ENCODE measurements around the gene DUS1L.
A peak's percentile ranks its signal among the peaks of the same experiment; 100 is the strongest.

DUS1L gene

DNA sequence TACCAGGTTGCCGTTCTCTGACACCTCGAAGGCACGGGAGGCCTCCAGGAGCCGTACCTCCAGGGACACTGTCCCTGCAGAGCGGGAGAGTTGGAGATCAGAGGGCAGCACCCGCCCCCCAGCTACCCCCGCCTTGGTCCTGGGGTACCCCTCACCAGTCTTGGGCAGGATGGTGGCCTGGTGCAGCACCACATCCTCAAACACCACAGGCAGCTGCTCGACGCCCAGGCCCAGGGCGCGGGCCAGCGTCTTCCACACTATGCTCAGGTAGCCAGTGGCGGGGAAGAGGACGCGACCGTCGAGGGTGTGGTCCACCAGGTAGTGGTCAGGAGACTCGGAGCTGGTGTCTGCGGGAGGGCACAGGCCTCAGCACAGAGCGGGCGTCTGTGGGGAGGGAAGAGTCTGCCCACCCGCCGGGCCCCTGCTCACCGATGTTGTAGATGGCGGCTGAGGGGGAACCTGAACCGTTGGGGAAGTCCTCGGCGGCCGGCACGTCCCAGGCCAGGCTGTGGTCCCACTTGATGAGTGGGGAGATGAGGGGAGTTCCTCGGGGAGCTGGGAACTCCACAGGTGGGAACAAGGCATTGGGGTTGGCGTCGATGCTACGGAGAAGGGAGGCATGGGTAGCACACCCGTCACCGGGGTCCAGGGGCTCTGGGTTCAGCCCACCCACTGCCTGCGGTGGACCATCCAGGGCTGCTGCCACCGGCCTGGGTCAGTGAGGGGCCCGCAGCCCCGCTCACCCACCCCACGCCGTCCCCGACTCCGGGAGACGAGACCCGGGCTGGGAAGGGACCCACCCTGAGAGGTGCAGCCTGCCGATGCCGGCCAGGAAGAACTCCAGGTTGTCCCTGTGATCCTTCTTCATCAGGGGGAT lies 22.6 kb upstream of the DUS1L start:
- Histone ChIP-seq H3K4me3 (replicated peaks; ENCODE audit: low read depth, low read length) (no peak overlapping the region), H3K36me3 (ENCODE audit: control insufficient read depth, insufficient read depth, low read length) (peaks cover 70% of the 10 kb centered on the region), H3K27me3 (replicated peaks; ENCODE audit: control insufficient read depth, insufficient read depth, low read length) (no peaks in the 10 kb centered on the region)
- TF ChIP-seq, protein P1, sequence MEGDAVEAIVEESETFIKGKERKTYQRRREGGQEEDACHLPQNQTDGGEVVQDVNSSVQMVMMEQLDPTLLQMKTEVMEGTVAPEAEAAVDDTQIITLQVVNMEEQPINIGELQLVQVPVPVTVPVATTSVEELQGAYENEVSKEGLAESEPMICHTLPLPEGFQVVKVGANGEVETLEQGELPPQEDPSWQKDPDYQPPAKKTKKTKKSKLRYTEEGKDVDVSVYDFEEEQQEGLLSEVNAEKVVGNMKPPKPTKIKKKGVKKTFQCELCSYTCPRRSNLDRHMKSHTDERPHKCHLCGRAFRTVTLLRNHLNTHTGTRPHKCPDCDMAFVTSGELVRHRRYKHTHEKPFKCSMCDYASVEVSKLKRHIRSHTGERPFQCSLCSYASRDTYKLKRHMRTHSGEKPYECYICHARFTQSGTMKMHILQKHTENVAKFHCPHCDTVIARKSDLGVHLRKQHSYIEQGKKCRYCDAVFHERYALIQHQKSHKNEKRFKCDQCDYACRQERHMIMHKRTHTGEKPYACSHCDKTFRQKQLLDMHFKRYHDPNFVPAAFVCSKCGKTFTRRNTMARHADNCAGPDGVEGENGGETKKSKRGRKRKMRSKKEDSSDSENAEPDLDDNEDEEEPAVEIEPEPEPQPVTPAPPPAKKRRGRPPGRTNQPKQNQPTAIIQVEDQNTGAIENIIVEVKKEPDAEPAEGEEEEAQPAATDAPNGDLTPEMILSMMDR (IDR thresholded peaks at IDR 0.05; ENCODE audit: insufficient read depth, low read length, poor library complexity, severe bottlenecking) = no peak
- DNase-seq (ENCODE audit: extremely low read depth, insufficient read length) = no peak

DNA sequence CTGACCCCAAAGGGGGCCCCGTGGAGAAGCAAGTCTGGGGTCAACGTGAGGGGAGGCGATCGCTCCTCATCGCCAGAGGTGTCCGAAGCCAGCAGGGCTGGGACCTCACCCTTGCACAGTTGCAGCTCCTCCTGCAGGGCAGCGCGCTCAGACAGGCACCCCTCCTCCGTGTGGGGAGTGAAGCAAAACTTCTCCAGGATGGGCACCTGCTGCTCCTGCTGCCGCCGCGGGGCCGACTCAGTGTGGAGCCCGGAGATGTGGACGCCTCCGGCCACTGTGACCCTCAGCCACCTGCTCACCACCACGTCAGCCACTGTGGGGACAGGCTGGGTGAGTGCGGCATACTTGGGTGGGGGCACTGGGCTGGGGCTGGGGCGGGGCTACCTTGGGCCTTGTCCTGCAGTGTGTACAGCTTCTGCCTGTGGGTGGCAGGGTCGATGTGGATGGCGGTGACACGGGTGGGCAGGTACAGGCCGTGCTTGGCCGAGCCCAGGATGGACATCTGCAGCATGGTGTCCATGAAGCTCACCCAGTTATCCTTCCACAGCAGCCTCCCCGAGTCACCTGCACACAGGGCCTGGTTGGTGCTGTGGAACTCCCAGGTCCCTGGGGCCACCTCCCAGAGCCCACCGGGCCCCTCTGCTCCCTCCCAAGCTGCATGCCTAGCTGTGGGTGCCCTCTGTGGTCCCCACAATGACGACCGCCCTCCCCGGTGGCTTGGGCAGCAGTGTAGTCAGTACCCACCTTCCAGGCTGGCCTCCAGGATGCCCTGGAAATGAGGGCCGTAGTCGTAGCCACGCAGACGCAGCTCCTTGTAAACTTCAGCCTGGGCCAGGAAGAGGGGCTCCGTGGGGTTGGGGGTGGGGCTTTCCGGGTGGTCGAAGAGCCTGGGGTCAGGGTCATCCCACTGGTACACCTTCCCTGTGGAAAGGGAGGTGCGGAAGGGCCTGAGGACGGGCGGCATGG lies 21.6 kb upstream of the DUS1L start:
- H3K4me3 ChIP-seq (replicated peaks; ENCODE audit: low read depth, low read length) = no peak overlapping the region
- peaks cover 74% of the 10 kb centered on the region for H3K36me3 ChIP-seq (ENCODE audit: control insufficient read depth, insufficient read depth, low read length)
- TF ChIP-seq, protein P1 (IDR thresholded peaks at IDR 0.05; ENCODE audit: insufficient read depth, low read length, poor library complexity, severe bottlenecking) = no peak
- DNase-seq (ENCODE audit: extremely low read depth, insufficient read length) = peak; percentile 22
- no peaks in the 10 kb centered on the region for H3K27me3 ChIP-seq (replicated peaks; ENCODE audit: control insufficient read depth, insufficient read depth, low read length)

DNA sequence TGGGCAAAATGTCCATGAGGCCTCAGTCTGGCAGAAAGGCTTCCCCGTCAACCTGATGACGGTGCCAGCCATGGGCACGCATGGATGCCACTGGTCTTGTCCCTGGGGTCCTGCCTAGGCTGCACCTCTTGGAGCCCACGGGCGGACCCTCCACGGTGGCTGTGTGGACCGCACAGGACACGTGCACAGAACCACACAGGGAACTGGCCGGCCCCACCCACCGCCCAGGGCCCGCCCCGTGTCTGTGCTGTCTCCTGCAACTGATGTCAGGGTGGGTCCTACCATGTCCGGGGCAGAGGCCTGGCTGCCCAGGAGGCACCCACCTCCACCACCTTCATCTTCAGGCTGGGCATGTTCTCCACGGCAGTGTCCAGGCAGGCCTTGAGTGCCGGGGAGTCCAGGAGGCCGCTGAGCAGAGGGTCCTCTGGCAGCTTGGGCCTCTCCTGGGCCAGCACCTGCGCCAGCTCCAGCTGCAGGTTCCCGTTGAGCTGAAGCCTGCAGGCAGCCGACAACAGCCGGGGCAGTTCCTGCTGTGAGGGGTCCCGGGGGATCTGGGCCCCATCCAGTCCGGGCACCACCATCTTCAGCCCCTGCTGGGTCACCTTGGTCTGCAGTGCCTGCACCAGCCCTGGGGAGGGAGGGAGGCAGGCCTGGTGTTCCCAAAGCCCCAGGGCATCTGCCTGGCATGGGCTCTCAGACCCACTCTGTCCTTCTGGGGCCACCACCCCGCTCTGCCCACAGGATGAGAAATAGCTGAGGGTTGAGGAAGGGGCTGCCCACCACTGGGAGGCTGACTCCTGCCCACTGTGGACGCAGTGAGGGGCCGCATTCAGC lies 20.5 kb upstream of the DUS1L start:
- peaks cover 70% of the 10 kb centered on the region for H3K36me3 ChIP-seq (ENCODE audit: control insufficient read depth, insufficient read depth, low read length)
- no peak overlapping the region for H3K4me3 ChIP-seq (replicated peaks; ENCODE audit: low read depth, low read length)
- TF ChIP-seq, protein P1 (IDR thresholded peaks at IDR 0.05; ENCODE audit: insufficient read depth, low read length, poor library complexity, severe bottlenecking) = no peak

DNA sequence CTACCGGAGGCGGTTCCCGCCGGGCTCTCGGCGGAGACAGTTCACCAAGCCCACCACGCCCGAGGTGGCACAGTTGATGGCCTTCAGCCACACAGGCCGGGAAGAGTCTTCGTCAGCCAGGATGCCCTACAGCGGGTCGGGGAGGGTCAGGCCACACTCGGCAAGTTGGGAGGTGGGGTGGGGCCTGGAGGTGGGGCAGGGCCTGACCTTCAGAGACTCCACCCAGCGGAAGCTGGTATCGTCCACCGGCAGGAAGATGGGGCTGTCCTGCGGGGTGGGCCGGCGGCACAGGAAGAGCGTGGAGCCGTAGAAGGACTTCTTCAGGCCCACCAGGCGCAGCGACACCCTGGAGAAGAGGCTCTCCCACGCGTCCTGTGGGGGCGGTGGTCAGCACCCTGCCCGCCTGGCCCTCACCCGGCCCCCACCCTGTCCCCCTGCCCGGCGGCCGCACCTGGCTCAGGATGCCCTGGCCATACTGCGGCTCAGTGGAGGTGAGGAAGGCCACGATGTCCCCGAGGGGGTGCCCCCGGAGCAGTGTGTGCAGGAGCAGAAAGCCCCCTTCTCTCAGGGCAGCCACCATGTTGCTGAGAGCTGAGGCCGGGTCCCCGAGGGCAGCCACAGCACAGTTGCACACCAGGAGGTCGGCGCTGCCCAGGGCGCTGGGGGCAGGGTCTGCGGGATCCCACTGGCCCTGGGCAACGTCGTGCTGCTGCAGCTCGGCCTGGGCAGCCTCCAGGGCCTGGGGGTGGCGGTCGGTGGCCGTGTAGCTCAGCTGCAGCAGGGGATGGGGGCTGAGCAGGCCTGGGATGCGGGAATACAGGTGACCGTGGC lies 19.6 kb upstream of the DUS1L start:
- Histone ChIP-seq H3K27me3 (replicated peaks; ENCODE audit: control insufficient read depth, insufficient read depth, low read length) (no peaks in the 10 kb centered on the region), H3K4me3 (replicated peaks; ENCODE audit: low read depth, low read length) (no peak overlapping the region), H3K36me3 (ENCODE audit: control insufficient read depth, insufficient read depth, low read length) (peaks cover 73% of the 10 kb centered on the region)
- TF ChIP-seq, protein P1 (IDR thresholded peaks at IDR 0.05; ENCODE audit: insufficient read depth, low read length, poor library complexity, severe bottlenecking) = no peak
- DNase-seq (ENCODE audit: extremely low read depth, insufficient read length) = peak; percentile 12

More for the DNA sequence above, 20.5 kb upstream of the DUS1L start:
- H3K27me3 ChIP-seq (replicated peaks; ENCODE audit: control insufficient read depth, insufficient read depth, low read length) = no peaks in the 10 kb centered on the region
- peak; percentile 15 for DNase-seq (ENCODE audit: extremely low read depth, insufficient read length)

Data from GM06990 (cell line).